Measurements from ENCODE around the gene MYCBPAP.

The MYCBPAP gene

DNA sequence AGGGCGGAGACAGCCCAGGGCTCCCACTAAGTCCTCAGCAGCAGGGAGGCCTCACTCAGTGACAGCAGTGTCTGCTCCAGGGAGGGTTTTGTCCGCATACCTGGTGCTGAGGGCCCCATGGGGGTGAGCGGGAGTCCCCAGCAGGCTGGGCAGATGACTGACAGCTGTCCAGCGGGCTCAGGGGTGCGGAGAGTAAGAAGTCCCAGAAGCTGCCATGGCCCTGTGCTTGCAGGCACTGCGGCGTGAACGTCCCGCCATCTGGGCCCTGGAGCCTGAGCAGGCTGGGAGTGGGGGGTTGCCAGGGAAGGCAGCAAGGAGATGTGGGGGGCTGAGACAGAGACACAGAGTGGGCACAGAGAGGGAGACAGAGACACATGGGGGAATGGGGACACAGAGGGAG, 72.4 kb downstream of the MYCBPAP start:
- no peaks in the 10 kb centered on the region for H3K27me3 ChIP-seq
- H3K9me3 ChIP-seq (replicated peaks in 1 of 11): no peaks in the 10 kb centered on the region
- TF ChIP-seq Cebpa-rat (IDR thresholded peaks at IDR 0.05): no peak
- H3K4me3 ChIP-seq: no peak overlapping the region
- no peak overlapping the region for H3K4me2 ChIP-seq
- H4K20me1 ChIP-seq: peaks cover 0 to 6% (median 0%) of the 10 kb centered on the region in 11 experiments; a peak in 2 of 22 replicates
- H3K9ac ChIP-seq: no peak overlapping the region
- H3K27ac ChIP-seq: no peak overlapping the region
- H3K4me1 ChIP-seq: no peaks in the 10 kb centered on the region
- H3K36me3 ChIP-seq: no peaks in the 10 kb centered on the region
